ENCODE data around the gene LAPTM4A.

DNA sequence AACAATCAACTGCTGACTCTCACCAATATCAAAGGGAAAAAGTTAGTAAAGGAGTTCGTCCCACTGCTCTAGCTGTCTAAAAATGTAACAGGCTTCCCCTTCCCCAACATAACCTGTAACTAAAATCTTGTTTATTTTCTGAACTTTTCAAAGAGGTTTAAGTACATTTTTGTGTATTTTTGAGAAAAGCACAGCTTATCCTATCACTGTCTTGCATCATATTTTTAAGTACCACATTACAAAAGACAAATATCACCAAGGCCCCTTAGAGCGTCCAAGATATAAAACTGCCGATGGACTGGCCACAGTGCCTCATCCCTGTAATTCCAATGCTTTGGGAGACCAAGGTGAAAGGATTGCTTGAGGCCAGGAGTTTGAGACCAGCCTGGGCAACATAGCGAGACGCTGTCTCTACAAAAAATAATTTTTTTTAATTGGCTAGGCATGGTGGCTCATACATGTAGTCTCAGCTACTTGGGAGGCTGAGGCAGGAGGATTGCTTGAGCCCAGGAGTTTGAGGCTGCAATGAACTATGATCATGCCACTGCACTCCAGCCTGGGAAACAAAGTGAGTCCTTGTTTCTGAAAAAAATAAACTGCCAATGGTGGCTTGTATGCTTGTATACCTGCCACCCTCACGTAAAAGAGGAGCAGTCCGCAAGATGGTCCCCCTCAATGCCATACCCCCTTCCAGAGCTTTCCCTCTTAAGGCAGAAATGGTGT, 21.2 kb upstream of the LAPTM4A start:
- no peak for TF ChIP-seq CTCF (conservative IDR thresholded peaks at IDR 0.05 in 1 of 2, IDR thresholded peaks at IDR 0.05 in 1 of 2; ENCODE audit: extremely low read depth in 1 of 2, insufficient read depth in 1 of 2, low read depth in 1 of 2, low read length in 2 of 2)
- no peak for TF ChIP-seq EZH2 (IDR thresholded peaks at IDR 0.05; ENCODE audit: borderline replicate concordance, low read length)
